PC-9 (cell line): ENCODE data around the gene PLAGL2. TPM values are rescaled to one million over a fixed set of nuclear protein-coding genes. Genes with fewer than 3 reads are reported as not detected.
"Not testable (repeated sequence)": the region's sequence is repeated elsewhere in the genome, so short reads cannot be mapped to it uniquely, and the experiment has no call there.

Experiments
- BruUV-seq: library from RNA; stranded (reverse); fragments of 400-500 nt; replicated peaks from 2 replicates; lab custom pipeline; 2021; lab: Mats Ljungman, UMichigan
- CTCF ChIA-PET: fragments of 300-600 bp; sonication (Branson Sonifier 250); formaldehyde crosslinking; loops from one replicate; lab custom pipeline; 2022; ENCODE audit warnings: antibody characterized with exemption; lab: Charles Lee
- POLR2A ChIA-PET: fragments of 300-600 bp; sonication (Branson Sonifier 250); formaldehyde crosslinking; loops from one replicate; lab custom pipeline; 2022; ENCODE audit warnings: antibody characterized with exemption; ENCODE audit not compliant: unreplicated experiment; lab: Charles Lee
- DNase-seq, 2 experiments: peaks; one replicate each; pipeline versions ENCODE4 v3.0.0 to v3.0.0-alpha.2; 2015 to 2022; ENCODE audit warnings: mixed read lengths in 1 of 2
- H2AFZ ChIP-seq: fragments of 200-600 bp; sonication (generic); 2 replicates; pipeline ENCODE4 v1.8.1; 2017; ENCODE audit warnings: antibody characterized with exemption
- H3F3A ChIP-seq: fragments of 200-600 bp; sonication (generic); 2 replicates; pipeline ENCODE4 v1.8.1; 2017; ENCODE audit warnings: antibody characterized with exemption, mild to moderate bottlenecking, low read depth; ENCODE audit not compliant: insufficient read depth
- H3K27ac ChIP-seq: fragments of 200-600 bp; sonication (generic); 2 replicates; pipeline ENCODE4 v1.6.1; 2016; ENCODE audit warnings: mixed run types
- H3K27me3 ChIP-seq: fragments of 200-600 bp; sonication (generic); 2 replicates; pipeline ENCODE4 v1.6.1; 2016; ENCODE audit warnings: low read depth, mixed run types; ENCODE audit not compliant: insufficient read depth
- H3K36me3 ChIP-seq: fragments of 200-600 bp; sonication (generic); 2 replicates; pipeline ENCODE4 v1.6.1; 2016; ENCODE audit warnings: low read depth, mixed run types
- H3K4me1 ChIP-seq: fragments of 200-600 bp; sonication (generic); replicated peaks from 2 replicates; pipeline ENCODE4 v1.6.1; 2016; ENCODE audit warnings: mixed run types; ENCODE audit not compliant: insufficient read depth
- H3K4me2 ChIP-seq: fragments of 200-600 bp; sonication (generic); 2 replicates; pipeline ENCODE4 v1.6.1; 2017; ENCODE audit warnings: mixed run types
- H3K4me3 ChIP-seq: fragments of 200-600 bp; sonication (generic); 2 replicates; pipeline ENCODE4 v1.6.1; 2016; ENCODE audit warnings: mixed run types
- H3K79me2 ChIP-seq: fragments of 200-600 bp; sonication (generic); 2 replicates; pipeline ENCODE4 v1.6.1; 2017; ENCODE audit warnings: low read depth, mixed run types
- H3K9me2 ChIP-seq: fragments of 200-600 bp; sonication (generic); 2 replicates; pipeline ENCODE4 v1.8.1; 2017; ENCODE audit warnings: mild to moderate bottlenecking; ENCODE audit not compliant: insufficient read depth
- H3K9me3 ChIP-seq: fragments of 200-600 bp; sonication (generic); 2 replicates; pipeline ENCODE4 v1.8.1; 2016; ENCODE audit warnings: low read depth; ENCODE audit not compliant: insufficient read depth
- H4K20me1 ChIP-seq: fragments of 200-600 bp; sonication (generic); 2 replicates; pipeline ENCODE4 v1.8.1; 2017; ENCODE audit not compliant: insufficient read depth
- CTCF ChIP-seq: fragments of 200-600 bp; sonication (generic); conservative IDR thresholded peaks from 2 replicates; pipeline ENCODE4 v1.6.1; 2017; ENCODE audit warnings: mixed run types, antibody characterized with exemption, mild to moderate bottlenecking, moderate library complexity
- EZH2 ChIP-seq: fragments of 200-600 bp; sonication (generic); IDR thresholded peaks from 2 replicates; pipeline ENCODE4 v1.8.0; 2017; ENCODE audit warnings: antibody characterized with exemption, low read depth
- intact Hi-C: fragments of 100-400 bp; cut with micrococcal nuclease; formaldehyde crosslinking; loops from one replicate; pipeline ENCODE4 v1.10.0; 2022; ENCODE audit not compliant: unreplicated experiment
- total RNA-seq: library from RNA; stranded (reverse); gene quantifications from 2 replicates; pipeline ENCODE4 v1.2.3, GENCODE V29; 2021

Gene PLAGL2
- total RNA-seq, 1 experiment from 2014 or later, result 23.8 TPM

GRCh38 chr20:32249030-32249738 lies 41.6 kb upstream of the PLAGL2 start:
- Histone ChIP-seq H3K79me2 (no peaks in the 10 kb centered on the region), H3K27me3 (no peaks in the 10 kb centered on the region), H3K9me2 (no peaks in the 10 kb centered on the region), H3K4me2 (no peak overlapping the region), H3K27ac (no peak overlapping the region), H3K36me3 (no peaks in the 10 kb centered on the region), H4K20me1 (no peaks in the 10 kb centered on the region), H3K9me3 (no peaks in the 10 kb centered on the region), H3K4me1 (peaks cover 9% of the 10 kb centered on the region; the same call in 1 of the 2 replicates), H2AFZ (no peak overlapping the region), H3K4me3 (no peak overlapping the region), H3F3A (no peaks in the 10 kb centered on the region; the same call in 1 of the 2 replicates)
- intact Hi-C loops, result no loop called here
- ChIA-PET CTCF (no interaction called here), POLR2A (no interaction called here)
- no TSS peak for BruUV-seq
- TF ChIP-seq CTCF, result no peak
- TF ChIP-seq EZH2, result no peak
- DNase-seq, result no peak

GRCh38 chr20:32248043-32248442 lies 40.5 kb upstream of the PLAGL2 start:
- Histone ChIP-seq H3K79me2 (no peaks in the 10 kb centered on the region), H3K27ac (no peak overlapping the region), H3K9me3 (no peaks in the 10 kb centered on the region), H3K9me2 (no peaks in the 10 kb centered on the region), H3K36me3 (no peaks in the 10 kb centered on the region), H3F3A (no peaks in the 10 kb centered on the region; the same call in 1 of the 2 replicates), H3K4me3 (no peak overlapping the region), H3K4me2 (no peak overlapping the region), H3K27me3 (no peaks in the 10 kb centered on the region), H4K20me1 (no peaks in the 10 kb centered on the region), H3K4me1 (peaks cover 9% of the 10 kb centered on the region; the same call in 1 of the 2 replicates), H2AFZ (no peak overlapping the region)
- POLR2A ChIA-PET, result no interaction called here
- BruUV-seq, result no TSS peak
- intact Hi-C loops, result no loop called here
- no peak for TF ChIP-seq EZH2
- no peak for TF ChIP-seq CTCF
- CTCF ChIA-PET, result interaction anchor here (0.7 kb wide), 1 partner anchor 29 kb away, joined by 3 read pairs; no protein-coding TSS in a partner anchor
- DNase-seq, result no peak

GRCh38 chr20:32246208-32246607 lies 38.7 kb upstream of the PLAGL2 start:
- BruUV-seq, CTCF ChIA-PET, H3F3A ChIP-seq, H3K9me2 ChIP-seq, DNase-seq, H3K4me1 ChIP-seq, H3K79me2 ChIP-seq, H3K27me3 ChIP-seq, H3K4me3 ChIP-seq, H3K36me3 ChIP-seq, H3K9me3 ChIP-seq, POLR2A ChIA-PET, intact Hi-C loops, H4K20me1 ChIP-seq, H2AFZ ChIP-seq, H3K4me2 ChIP-seq, H3K27ac ChIP-seq: not testable (repeated sequence)
